ENCODE measurements around the gene FICD.
A peak's percentile ranks its signal among the peaks of the same experiment; 100 is the strongest.

The FICD gene

DNA sequence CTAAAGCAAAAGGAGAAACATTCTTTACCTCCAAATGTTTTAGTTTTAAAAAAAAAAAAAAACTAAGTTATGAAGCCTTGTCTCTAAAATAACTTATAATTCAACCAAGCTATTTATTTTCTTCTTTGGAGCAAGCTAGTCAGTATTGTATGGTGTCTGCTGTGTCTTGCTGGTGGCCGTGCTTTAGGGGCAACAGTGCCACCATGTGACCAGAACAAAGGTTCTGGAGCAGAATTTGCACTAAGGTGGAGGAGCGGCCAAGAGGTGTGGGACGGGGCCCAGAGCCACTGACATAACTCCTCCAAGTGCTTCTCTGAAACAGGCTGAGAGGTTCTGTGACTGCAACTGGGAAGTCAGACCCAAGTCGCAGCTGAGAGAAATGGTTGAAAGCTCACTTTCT is 4.5 kb downstream of the FICD start:
- H3K27me3 ChIP-seq (ENCODE audit: control insufficient read depth, low read length): no peaks in the 10 kb centered on the region
- TF ChIP-seq EZH2phosphoT487 (IDR thresholded peaks at IDR 0.05; ENCODE audit: borderline replicate concordance, low read length) (no peak), CTCF (IDR thresholded peaks at IDR 0.05; ENCODE audit: low read depth, low read length, poor library complexity, severe bottlenecking) (peak; percentile 40)
- peaks cover 12% of the 10 kb centered on the region for H3K4me1 ChIP-seq (ENCODE audit: control insufficient read depth, low read length)
- H3K36me3 ChIP-seq (ENCODE audit: control insufficient read depth, low read length): peaks cover 82% of the 10 kb centered on the region
- no peak overlapping the region for H3K4me3 ChIP-seq (ENCODE audit: low read length)
- H3K27ac ChIP-seq (ENCODE audit: low read depth, low read length): no peak overlapping the region
- no peak overlapping the region for H3K4me2 ChIP-seq (ENCODE audit: low read length)
- H3K9me3 ChIP-seq (ENCODE audit: control insufficient read depth, insufficient read depth, low read length): no peaks in the 10 kb centered on the region
- H3F3A ChIP-seq (ENCODE audit: control insufficient read depth, insufficient read depth): peaks cover 16% of the 10 kb centered on the region
- peaks cover 34% of the 10 kb centered on the region for H3K79me2 ChIP-seq (ENCODE audit: control insufficient read depth, low read length)
- no peaks in the 10 kb centered on the region for H3K9me2 ChIP-seq (replicated peaks; ENCODE audit: control insufficient read depth, low read length)
- peaks cover 4% of the 10 kb centered on the region; the same call in 1 of the 2 replicates for H4K20me1 ChIP-seq (ENCODE audit: control insufficient read depth, insufficient read depth, low read depth, low read length)

GRCh38 chr12:108523365-108523764 is 8.3 kb downstream of the FICD start:
- Histone ChIP-seq H3K27ac (ENCODE audit: low read depth, low read length) (no peak overlapping the region), H3K36me3 (ENCODE audit: control insufficient read depth, low read length) (peaks cover 100% of the 10 kb centered on the region), H3K79me2 (ENCODE audit: control insufficient read depth, low read length) (peaks cover 13% of the 10 kb centered on the region), H3K9me2 (replicated peaks; ENCODE audit: control insufficient read depth, low read length) (no peaks in the 10 kb centered on the region), H3F3A (ENCODE audit: control insufficient read depth, insufficient read depth) (peaks cover 14% of the 10 kb centered on the region), H4K20me1 (ENCODE audit: control insufficient read depth, insufficient read depth, low read depth, low read length) (peaks cover 4% of the 10 kb centered on the region; the same call in 1 of the 2 replicates), H3K4me2 (ENCODE audit: low read length) (no peak overlapping the region), H3K27me3 (ENCODE audit: control insufficient read depth, low read length) (no peaks in the 10 kb centered on the region), H3K9me3 (ENCODE audit: control insufficient read depth, insufficient read depth, low read length) (no peaks in the 10 kb centered on the region), H3K4me1 (ENCODE audit: control insufficient read depth, low read length) (no peaks in the 10 kb centered on the region), H3K4me3 (ENCODE audit: low read length) (no peak overlapping the region)
- TF ChIP-seq EZH2phosphoT487 (IDR thresholded peaks at IDR 0.05; ENCODE audit: borderline replicate concordance, low read length) (no peak), CTCF (IDR thresholded peaks at IDR 0.05; ENCODE audit: low read depth, low read length, poor library complexity, severe bottlenecking) (no peak)

DNA sequence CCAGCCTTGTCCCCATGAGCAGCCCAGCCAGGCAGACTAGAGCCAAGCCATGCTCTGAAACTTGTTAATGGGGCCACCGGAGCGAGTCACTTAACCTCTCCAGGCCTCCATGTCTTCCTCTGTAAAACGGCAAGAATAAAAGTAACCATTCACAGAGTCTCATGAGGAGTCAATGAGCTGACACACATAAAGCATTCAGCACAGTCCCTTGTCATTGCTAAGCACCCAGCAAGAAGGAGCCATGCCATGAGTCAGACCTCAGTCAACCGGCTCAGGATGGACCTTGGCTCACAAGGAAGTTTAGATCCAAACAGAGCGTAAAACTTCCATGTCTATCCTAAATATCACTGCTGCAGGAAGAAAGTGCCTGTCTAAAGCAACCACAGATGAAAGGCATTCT is 10.6 kb downstream of the FICD start:
- peaks cover 99% of the 10 kb centered on the region for H3K36me3 ChIP-seq (ENCODE audit: control insufficient read depth, low read length)
- TF ChIP-seq CTCF (IDR thresholded peaks at IDR 0.05; ENCODE audit: low read depth, low read length, poor library complexity, severe bottlenecking) (no peak), EZH2phosphoT487 (IDR thresholded peaks at IDR 0.05; ENCODE audit: borderline replicate concordance, low read length) (no peak)
- no peaks in the 10 kb centered on the region for H3K27me3 ChIP-seq (ENCODE audit: control insufficient read depth, low read length)
- H3K9me3 ChIP-seq (ENCODE audit: control insufficient read depth, insufficient read depth, low read length): no peaks in the 10 kb centered on the region
- no peaks in the 10 kb centered on the region for H3K4me1 ChIP-seq (ENCODE audit: control insufficient read depth, low read length)
- no peak overlapping the region for H3K4me2 ChIP-seq (ENCODE audit: low read length)
- H3K4me3 ChIP-seq (ENCODE audit: low read length): no peak overlapping the region
- H3K79me2 ChIP-seq (ENCODE audit: control insufficient read depth, low read length): 0 out of 2 replicates have a peak, but pooled peaks cover 6% of the 10 kb centered on the region
- H3K9me2 ChIP-seq (replicated peaks; ENCODE audit: control insufficient read depth, low read length): no peaks in the 10 kb centered on the region
- no peak overlapping the region for H3K27ac ChIP-seq (ENCODE audit: low read depth, low read length)
- H3F3A ChIP-seq (ENCODE audit: control insufficient read depth, insufficient read depth): peaks cover 5% of the 10 kb centered on the region
- H4K20me1 ChIP-seq (ENCODE audit: control insufficient read depth, insufficient read depth, low read depth, low read length): no peaks in the 10 kb centered on the region

Data from DOHH2 (cell line).